ENCODE results near the gene MCRIP2.
A peak's percentile ranks its signal among the peaks of the same experiment; 100 is the strongest.

The MCRIP2 gene

DNA sequence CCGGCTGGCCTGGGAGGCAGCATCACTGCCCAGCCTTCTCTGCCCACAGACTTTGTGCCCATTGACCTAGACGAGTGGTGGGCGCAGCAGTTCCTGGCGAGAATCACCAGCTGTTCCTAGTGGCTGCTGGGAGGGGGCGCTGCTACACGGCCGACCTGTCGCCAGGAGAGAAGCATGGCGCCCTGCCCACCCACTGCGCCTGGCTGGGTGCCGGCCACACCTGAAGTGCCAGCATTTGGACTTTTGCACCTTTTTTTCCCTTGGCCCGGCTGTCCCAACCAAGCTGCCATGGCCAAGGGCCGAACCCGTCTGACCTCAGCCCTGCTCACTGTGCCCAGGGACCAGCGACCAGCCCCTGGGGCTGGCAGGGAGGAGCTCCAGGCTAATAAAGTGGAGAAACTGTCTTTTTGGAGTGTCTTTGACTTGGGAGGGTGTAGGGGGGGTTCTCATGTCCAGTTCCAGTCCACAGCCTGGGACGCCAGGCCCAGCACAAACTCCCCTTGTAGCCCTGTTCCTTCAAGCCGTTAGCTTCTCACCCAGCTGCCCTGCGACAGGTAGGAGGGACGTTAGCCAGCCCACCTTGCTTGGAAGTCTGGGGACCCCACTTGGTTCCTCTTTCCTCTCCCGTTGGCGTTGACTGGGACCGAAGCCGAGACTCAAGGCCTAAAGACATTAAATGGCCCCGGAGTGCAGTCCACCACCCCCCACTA is 6.6 kb downstream of the MCRIP2 start:
- H3K9me3 Mint-ChIP-seq: no peaks in the 10 kb centered on the region
- peaks cover 11% of the 10 kb centered on the region for H3K36me3 Mint-ChIP-seq
- no peaks in the 10 kb centered on the region for H3K27me3 Mint-ChIP-seq
- H3K4me1 Mint-ChIP-seq: peaks cover 59% of the 10 kb centered on the region
- ATAC-seq: peak; percentile 32
- H3K27ac Mint-ChIP-seq: peak overlapping the region; percentile 87
- H3K4me3 Mint-ChIP-seq: peak overlapping the region; percentile 87

DNA sequence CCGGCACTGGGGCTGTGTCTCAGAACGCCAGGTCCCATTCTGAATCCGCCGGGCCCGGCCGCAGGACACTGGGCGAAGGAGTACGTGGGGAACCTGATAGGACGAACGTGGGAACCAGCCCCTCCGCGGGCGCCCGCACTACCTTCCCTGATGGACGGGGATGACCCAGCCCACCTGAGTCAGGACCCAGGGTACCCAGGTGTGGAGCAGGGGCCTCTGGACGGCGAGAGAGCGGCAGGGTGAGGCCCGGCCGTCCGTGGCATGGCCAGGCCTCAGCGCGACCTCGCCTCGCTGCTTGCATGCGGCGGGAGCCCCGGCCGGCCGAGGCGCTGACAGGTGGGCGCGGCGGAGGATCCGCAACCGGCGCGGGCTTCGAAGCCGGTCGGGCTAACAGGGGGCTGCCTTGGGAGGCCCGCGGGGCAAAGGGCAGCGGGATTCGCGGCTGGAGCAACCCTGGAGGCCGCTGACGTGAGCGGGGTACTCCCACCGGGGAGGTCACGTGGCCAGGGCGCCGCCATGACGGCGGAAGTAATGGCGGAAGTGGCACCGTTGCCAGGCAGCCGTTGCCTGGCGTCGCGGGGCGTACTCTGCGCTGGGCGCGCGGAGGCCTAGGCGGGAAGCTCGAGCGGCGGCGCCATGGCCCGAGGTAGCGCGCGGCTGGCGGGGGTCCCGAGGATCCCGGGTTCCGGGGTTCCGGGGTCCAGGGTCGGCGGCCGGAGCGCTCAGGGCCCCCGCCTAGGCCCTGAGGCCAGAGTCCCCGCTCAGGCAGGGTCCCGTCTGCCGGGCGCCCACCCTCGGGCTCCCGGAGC is 7.4 kb downstream of the MCRIP2 start, which contains the start of gene WDR90:
Gene WDR90 (plus strand): TSS at position 585 of the 809 bp plus-strand sequence. CDS start 52 bp downstream, at position 637.
- Mint-ChIP-seq H3K4me3 (peak within 1 kb of the TSS; percentile 87), H3K27ac (peak within 1 kb of the TSS; percentile 87), H3K27me3 (no peaks in the 10 kb centered on the region), H3K9me3 (no peaks in the 10 kb centered on the region), H3K4me1 (peaks cover 51% of the 10 kb centered on the region), H3K36me3 (peaks cover 9% of the 10 kb centered on the region)
- peak; percentile 90 for ATAC-seq

DNA sequence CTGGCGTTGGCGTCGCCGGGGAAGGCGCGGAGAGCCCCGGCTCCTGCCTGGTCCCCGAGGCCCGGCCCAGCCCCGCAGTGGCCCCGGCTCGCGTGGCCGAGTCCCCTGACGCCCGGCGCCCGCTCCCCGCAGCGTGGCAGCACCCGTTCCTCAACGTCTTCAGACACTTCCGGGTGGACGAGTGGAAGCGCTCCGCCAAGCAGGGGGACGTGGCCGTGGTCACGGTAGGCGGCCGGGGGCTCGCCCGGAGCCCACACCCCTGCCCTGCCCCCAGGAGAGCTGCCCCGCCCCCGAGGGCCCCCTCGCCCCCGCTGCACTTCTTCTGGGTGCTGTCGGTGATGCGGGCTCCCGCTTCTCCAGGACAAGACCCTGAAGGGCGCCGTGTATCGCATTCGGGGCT is 8.0 kb downstream of the MCRIP2 start:
- peak overlapping the region; percentile 69 for H3K4me3 Mint-ChIP-seq
- no peaks in the 10 kb centered on the region for H3K9me3 Mint-ChIP-seq
- peak; percentile 1 for ATAC-seq

DNA sequence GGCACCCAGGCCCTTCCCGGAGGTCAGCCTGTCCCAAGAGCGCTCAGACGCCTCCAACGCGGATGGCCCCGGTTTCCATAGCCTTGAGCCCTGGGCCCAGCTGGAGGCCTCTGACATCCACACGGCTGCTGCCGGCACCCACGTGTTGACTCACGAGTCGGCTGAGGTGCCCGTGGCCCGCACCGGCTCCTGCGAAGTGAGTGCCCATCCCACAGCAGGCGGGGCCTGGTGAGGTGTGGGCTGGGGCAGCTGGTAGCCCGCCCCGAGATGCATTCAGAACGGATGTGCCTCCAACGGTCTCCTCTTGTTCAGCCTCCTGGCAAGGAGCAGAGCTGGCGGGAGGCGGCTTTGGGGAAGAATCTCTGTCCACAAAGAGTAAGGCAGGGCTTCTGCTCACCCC is 10.2 kb downstream of the MCRIP2 start:
- H3K27me3 Mint-ChIP-seq: no peaks in the 10 kb centered on the region
- H3K4me3 Mint-ChIP-seq: no peak overlapping the region
- no peaks in the 10 kb centered on the region for H3K36me3 Mint-ChIP-seq
- no peak for ATAC-seq
- H3K9me3 Mint-ChIP-seq: no peaks in the 10 kb centered on the region
- no peak overlapping the region for H3K27ac Mint-ChIP-seq
- peaks cover 25% of the 10 kb centered on the region for H3K4me1 Mint-ChIP-seq

More for the DNA sequence above, 8.0 kb downstream of the MCRIP2 start:
- no peaks in the 10 kb centered on the region for H3K27me3 Mint-ChIP-seq
- peaks cover 2% of the 10 kb centered on the region for H3K36me3 Mint-ChIP-seq
- H3K4me1 Mint-ChIP-seq: peaks cover 45% of the 10 kb centered on the region
- H3K27ac Mint-ChIP-seq: no peak overlapping the region

DNA sequence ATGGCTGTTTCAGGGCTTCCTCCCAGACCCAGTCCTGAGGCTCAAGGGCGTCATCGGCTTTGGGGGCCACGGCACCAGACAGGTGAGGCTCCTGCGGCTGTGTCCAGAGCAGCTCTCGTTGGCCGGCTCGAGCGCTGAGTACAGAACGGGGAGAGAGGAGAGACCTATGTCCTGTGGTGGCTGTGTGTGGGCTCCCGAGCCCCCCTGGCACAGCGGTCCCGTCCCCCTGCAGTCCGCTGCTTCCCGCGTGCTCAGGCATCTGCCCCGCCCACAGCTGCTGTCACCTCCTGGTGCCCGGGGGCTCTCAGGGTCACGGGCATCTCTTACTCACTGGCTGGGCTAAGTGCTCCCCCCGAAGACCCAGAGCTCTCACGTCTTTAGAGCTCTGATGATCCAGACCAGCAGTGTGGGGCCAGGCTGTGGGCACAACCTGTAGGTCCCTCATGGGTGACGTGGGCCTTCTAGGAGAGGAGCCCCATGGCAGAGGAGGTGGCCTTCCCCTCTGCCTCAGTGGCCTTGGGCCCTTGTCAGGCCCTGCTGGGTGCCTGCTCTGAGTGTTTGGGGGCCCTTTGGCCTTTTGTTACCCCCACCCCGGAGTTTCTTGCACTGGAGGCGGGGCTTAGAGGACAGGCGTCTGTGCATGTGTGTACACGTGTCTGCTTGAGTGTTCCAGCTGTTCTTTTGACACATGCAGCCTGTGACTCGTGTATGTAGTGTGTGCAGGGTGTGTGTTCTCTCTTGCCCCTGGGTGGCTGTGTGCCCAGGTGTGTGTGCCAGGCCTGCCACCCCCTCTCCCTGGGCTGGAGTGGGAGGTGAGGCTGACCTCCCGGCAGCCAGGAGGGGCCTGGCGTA is 11.1 kb downstream of the MCRIP2 start:
- H3K4me1 Mint-ChIP-seq: peaks cover 16% of the 10 kb centered on the region
- H3K27ac Mint-ChIP-seq: no peak overlapping the region
- no peaks in the 10 kb centered on the region for H3K9me3 Mint-ChIP-seq
- H3K4me3 Mint-ChIP-seq: no peak overlapping the region
- H3K36me3 Mint-ChIP-seq: no peaks in the 10 kb centered on the region
- no peak for ATAC-seq
- H3K27me3 Mint-ChIP-seq: no peaks in the 10 kb centered on the region

DNA sequence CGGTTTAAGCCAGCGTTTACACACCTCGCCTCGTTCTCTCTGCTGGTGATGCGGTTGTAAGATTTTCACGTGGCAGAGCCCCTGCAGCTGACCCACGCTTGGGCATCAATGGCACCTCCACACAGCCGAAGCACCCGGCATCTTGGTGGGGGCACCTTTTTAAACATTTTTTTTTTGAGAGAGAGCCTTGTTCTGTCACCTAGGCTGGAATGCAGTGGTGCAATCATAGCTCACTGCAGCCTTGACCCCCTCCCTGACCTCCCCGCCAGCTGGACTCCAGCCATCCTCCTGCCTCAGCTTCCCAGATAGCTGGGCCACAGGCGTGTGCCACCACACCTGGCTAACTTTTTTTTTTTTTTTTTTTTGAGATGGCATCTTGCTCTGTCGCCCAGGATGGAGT is 12.4 kb downstream of the MCRIP2 start:
- no peak for ATAC-seq
- H3K4me3 Mint-ChIP-seq: no peak overlapping the region
- H3K36me3 Mint-ChIP-seq: peaks cover 4% of the 10 kb centered on the region
- H3K9me3 Mint-ChIP-seq: no peaks in the 10 kb centered on the region
- peaks cover 6% of the 10 kb centered on the region for H3K4me1 Mint-ChIP-seq
- no peak overlapping the region for H3K27ac Mint-ChIP-seq
- no peaks in the 10 kb centered on the region for H3K27me3 Mint-ChIP-seq

DNA sequence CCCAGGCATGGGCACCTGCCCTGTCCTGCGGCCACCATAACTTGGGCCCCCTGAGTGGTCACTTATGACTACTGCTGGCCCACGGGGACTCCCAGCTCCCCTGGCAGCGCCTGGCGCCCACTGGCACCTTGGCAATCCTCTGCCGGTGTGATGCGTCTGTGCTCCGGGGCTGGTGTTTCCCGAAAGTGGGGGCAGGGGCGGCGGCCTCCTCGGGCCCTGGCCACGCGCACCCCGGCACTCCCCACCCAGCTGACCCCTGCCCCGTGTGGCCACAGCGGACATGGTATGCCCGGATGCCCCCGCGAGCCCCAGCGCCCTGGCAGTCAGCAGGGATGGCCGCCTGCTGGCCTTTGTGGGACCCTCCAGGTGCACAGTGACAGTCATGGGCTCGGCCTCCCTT is 15.9 kb downstream of the MCRIP2 start:
- no peak for ATAC-seq
- Mint-ChIP-seq H3K9me3 (no peaks in the 10 kb centered on the region), H3K4me1 (peaks cover 14% of the 10 kb centered on the region), H3K4me3 (no peak overlapping the region), H3K27me3 (no peaks in the 10 kb centered on the region), H3K36me3 (peaks cover 6% of the 10 kb centered on the region), H3K27ac (no peak overlapping the region)

DNA sequence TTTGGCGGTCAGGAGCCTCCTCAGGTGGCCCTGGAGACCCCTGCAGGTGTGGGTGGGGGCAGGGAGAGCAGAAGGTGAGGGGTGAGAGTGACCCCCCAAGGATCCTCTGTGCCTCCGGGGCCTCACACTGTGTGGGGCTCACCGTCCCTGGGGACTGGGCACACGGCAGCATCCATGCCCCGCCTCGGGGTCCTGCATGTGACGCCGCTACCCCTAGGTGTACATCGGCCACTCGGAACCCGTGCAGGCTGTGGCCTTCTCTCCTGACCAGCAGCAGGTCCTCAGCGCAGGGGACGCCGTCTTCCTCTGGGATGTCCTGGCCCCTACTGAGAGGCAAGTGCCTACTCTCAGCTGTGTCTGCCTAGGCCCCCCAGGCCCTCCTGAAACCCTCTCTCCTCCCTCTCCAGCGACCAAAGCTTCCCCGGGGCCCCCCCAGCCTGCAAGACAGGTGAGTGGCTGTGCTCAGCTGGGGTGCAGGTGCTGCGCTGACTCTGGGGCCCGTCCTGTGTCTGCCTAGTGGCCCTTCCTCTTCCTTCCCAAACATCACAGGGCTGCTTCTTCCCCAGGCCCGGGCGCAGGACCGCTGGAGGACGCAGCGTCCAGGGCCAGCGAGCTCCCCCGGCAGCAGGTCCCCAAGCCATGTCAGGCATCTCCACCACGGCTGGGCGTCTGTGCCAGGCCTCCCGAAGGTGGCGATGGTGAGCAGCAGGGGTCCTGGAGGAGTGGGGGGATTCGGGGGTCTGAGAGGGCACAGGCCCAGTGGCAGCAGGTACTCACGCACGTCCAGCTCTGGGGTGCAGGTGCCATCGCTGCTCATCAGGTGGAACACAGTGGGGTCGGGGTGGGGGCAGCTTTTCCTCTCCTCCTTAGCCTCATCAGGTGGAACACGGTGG is 17.3 kb downstream of the MCRIP2 start:
- no peaks in the 10 kb centered on the region for H3K9me3 Mint-ChIP-seq
- H3K36me3 Mint-ChIP-seq: peaks cover 6% of the 10 kb centered on the region
- H3K27ac Mint-ChIP-seq: no peak overlapping the region

DNA sequence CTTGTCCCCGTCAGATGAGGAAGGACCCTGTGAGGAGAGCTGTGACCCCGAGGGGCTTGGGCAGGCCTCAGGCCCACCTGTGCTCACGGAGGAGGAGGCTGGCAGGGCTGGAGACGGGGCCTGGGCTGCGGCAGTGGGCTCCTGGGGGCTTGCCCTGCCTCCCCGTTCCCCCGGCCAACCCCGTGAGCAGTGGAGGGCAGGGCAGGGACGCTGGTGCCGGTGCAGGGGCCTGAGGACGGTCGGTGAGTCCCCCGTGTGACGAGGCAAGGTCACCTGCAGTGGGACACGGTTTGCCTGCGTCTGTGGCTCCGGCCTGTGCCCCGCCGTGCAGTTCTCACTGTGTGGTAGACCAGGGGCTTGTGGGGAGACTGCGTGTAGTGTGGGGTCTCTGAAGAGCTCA is 18.0 kb downstream of the MCRIP2 start:
- H3K36me3 Mint-ChIP-seq: peaks cover 6% of the 10 kb centered on the region
- no peaks in the 10 kb centered on the region for H3K9me3 Mint-ChIP-seq
- no peak for ATAC-seq
- H3K4me1 Mint-ChIP-seq: peaks cover 14% of the 10 kb centered on the region
- H3K27me3 Mint-ChIP-seq: no peaks in the 10 kb centered on the region
- H3K27ac Mint-ChIP-seq: no peak overlapping the region
- no peak overlapping the region for H3K4me3 Mint-ChIP-seq

More for the DNA sequence above, 17.3 kb downstream of the MCRIP2 start:
- Mint-ChIP-seq H3K4me1 (peaks cover 14% of the 10 kb centered on the region), H3K4me3 (no peak overlapping the region), H3K27me3 (no peaks in the 10 kb centered on the region)
- no peak for ATAC-seq

DNA sequence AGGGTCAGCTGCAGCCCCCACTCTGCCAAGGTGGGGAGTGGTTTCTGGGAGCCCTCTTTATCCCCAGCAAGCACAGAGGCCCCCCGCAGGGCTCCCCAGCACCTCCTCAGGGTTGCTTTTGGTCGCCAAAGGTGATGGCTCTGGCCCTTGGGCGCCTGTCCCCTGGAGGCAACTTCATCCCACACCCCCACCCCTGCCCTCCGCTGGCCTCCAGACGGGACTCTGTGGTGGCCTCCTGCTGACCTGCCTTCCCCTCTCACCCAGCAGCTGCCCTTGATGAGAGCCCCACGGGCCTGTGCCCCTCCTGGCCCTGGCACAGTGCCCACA is 18.5 kb downstream of the MCRIP2 start:
- peaks cover 6% of the 10 kb centered on the region for H3K36me3 Mint-ChIP-seq
- ATAC-seq: no peak
- H3K4me3 Mint-ChIP-seq: no peak overlapping the region
- no peaks in the 10 kb centered on the region for H3K9me3 Mint-ChIP-seq
- H3K27me3 Mint-ChIP-seq: no peaks in the 10 kb centered on the region
- H3K4me1 Mint-ChIP-seq: peaks cover 14% of the 10 kb centered on the region
- peak overlapping the region; percentile 74 for H3K27ac Mint-ChIP-seq

DNA sequence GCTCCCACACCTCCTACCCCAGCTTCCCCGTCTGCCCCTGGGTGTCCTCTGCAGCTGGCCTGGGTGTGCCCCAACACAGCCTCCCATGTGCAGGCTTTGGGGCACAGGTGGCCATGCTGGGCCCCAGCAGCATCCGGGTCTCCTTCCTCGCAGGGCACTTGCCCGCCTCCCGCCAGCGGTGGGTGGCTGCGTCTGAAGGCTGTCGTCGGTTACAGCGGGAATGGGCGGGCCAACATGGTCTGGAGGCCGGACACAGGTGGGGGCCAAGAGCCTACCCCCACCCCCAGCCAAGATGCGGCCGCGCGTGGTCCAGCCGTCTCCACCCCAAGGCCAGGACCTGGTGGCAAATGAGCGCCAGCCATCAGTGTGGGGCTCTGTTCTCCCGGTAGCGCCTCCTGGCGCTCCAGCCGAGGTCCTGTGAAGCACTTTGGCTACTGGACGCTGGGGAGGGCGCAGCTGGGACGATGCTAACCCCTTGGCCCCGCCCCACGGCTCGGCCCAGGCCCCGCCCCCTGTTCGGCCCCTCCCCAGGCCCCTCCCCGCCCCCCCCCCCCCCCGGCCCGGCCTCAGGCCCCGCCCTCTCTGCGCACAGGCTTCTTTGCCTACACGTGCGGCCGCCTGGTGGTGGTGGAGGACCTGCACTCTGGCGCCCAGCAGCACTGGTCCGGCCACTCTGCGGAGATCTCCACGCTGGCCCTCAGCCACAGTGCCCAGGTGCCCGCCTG is 19.0 kb downstream of the MCRIP2 start:
- peak overlapping the region; percentile 45 for H3K4me3 Mint-ChIP-seq
- peak overlapping the region; percentile 74 for H3K27ac Mint-ChIP-seq
- H3K27me3 Mint-ChIP-seq: no peaks in the 10 kb centered on the region

DNA sequence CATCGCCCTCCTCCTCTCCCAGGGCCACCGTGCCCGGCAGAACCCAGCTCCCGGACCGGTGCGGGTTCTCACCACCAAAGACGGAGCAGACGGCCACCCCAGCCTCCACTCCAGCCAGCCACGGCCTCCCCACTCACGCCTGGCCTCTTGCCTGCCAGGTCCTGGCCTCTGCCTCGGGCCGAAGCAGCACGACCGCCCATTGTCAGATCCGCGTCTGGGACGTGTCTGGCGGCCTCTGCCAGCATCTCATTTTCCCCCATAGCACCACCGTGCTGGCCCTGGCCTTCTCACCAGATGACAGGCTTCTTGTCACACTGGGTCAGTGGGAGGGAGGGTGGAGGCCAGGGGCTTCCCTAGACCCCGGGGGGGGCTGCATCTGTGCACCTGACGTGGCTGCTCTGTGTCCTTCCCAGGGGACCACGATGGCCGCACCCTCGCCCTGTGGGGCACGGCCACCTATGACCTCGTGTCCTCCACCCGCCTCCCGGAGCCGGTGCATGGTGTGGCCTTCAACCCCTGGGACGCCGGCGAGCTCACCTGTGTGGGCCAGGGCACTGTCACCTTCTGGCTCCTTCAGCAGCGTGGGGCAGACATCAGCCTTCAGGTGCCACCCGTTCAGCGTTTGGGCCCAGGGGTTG is 19.7 kb downstream of the MCRIP2 start:
- H3K4me3 Mint-ChIP-seq: no peak overlapping the region
- peak overlapping the region; percentile 74 for H3K27ac Mint-ChIP-seq
- peaks cover 6% of the 10 kb centered on the region for H3K36me3 Mint-ChIP-seq
- peak; percentile 22 for ATAC-seq
- H3K9me3 Mint-ChIP-seq: no peaks in the 10 kb centered on the region
- peaks cover 14% of the 10 kb centered on the region for H3K4me1 Mint-ChIP-seq
- H3K27me3 Mint-ChIP-seq: no peaks in the 10 kb centered on the region

More for the DNA sequence above, 19.0 kb downstream of the MCRIP2 start:
- Mint-ChIP-seq H3K4me1 (peaks cover 14% of the 10 kb centered on the region), H3K9me3 (no peaks in the 10 kb centered on the region), H3K36me3 (peaks cover 6% of the 10 kb centered on the region)
- ATAC-seq: peak; percentile 70

DNA sequence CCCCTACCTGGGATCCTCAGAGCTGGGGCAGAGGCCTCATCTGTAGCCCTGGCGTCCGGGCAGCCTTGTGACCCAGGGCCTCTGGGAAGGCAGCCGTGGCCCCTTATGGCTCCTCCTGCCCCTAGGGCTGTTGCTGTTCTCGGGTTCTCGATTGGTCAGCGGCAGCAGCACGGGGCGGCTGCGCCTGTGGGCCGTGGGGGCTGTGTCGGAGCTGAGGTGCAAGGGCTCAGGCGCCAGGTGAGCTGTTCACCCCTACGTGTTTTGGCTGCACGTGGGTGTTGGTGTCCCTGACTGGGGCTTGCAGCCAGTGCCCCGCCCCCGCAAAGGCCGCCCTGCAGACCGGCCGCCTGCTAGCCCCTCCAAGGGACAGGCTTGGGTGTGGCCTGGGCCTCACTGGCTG is 20.5 kb downstream of the MCRIP2 start:
- peaks cover 6% of the 10 kb centered on the region for H3K36me3 Mint-ChIP-seq
- no peak overlapping the region for H3K27ac Mint-ChIP-seq
- H3K4me3 Mint-ChIP-seq: no peak overlapping the region
- H3K4me1 Mint-ChIP-seq: peaks cover 14% of the 10 kb centered on the region
- no peaks in the 10 kb centered on the region for H3K27me3 Mint-ChIP-seq
- no peak for ATAC-seq
- H3K9me3 Mint-ChIP-seq: no peaks in the 10 kb centered on the region
